H1 (cell line): Measurements from ENCODE around the gene SFRP2. TPM values are rescaled to one million over a fixed set of nuclear protein-coding genes. Genes with fewer than 3 reads are reported as not detected.

ENCODE experiments used
- CEBPB ChIP-seq: IDR thresholded peaks from 2 replicates; pipeline ENCODE4 v1.6.1; 2012; ENCODE audit warnings: low read depth, low read length
- CHD7 ChIP-seq: fragments of 300-600 bp; sonication (generic); IDR thresholded peaks from 2 replicates; pipeline ENCODE4 v1.7.1; 2012; ENCODE audit warnings: low read length, moderate library complexity, mild to moderate bottlenecking, inconsistent platforms; ENCODE audit not compliant: insufficient replicate concordance
- EZH2 ChIP-seq: fragments of 200-600 bp; sonication (generic); IDR thresholded peaks from 2 replicates; pipeline ENCODE4 v1.7.1; 2012; ENCODE audit warnings: low read depth, mild to moderate bottlenecking, moderate library complexity, low read length, inconsistent platforms; ENCODE audit not compliant: severe bottlenecking
- HDAC6 ChIP-seq: IDR thresholded peaks from one replicate; pipeline ENCODE4 v1.7.1; 2012; ENCODE audit warnings: low read depth, mild to moderate bottlenecking, inconsistent platforms, low read length, moderate library complexity
- NRF1 ChIP-seq: IDR thresholded peaks from 2 replicates; pipeline ENCODE4 v1.6.1; 2011; ENCODE audit warnings: mild to moderate bottlenecking, low read depth, low read length, improper control_type of control experiment
- RBBP5 ChIP-seq: IDR thresholded peaks from 2 replicates; pipeline ENCODE4 v1.7.1; 2012; ENCODE audit warnings: low read depth, mild to moderate bottlenecking, inconsistent platforms, low read length, moderate library complexity, borderline replicate concordance
- RFX5 ChIP-seq: IDR thresholded peaks from 2 replicates; pipeline ENCODE4 v1.6.1; 2011; ENCODE audit warnings: low read depth, low read length, improper control_type of control experiment, borderline replicate concordance
- RNF2 ChIP-seq: fragments of 200-900, 300-1000 bp; sonication (generic); IDR thresholded peaks from 2 replicates; pipeline ENCODE4 v1.7.1; 2016; ENCODE audit warnings: borderline replicate concordance, low read depth, mild to moderate bottlenecking, antibody characterized with exemption, low read length; ENCODE audit not compliant: poor library complexity, severe bottlenecking; ENCODE audit errors: missing control alignments
- SIRT6 ChIP-seq: IDR thresholded peaks from one replicate; pipeline ENCODE4 v1.7.1; 2012; ENCODE audit warnings: low read length, inconsistent platforms
- SRF ChIP-seq: IDR thresholded peaks from 2 replicates; pipeline ENCODE4 v1.6.1; 2011; ENCODE audit warnings: mild to moderate bottlenecking, low read depth, low read length, moderate library complexity
- SUZ12 ChIP-seq: fragments of 200-600 bp; sonication (generic); IDR thresholded peaks from 2 replicates; pipeline ENCODE4 v1.6.1; 2012; ENCODE audit warnings: mild to moderate bottlenecking, inconsistent platforms, low read length, moderate library complexity, mixed read lengths
- polyA plus RNA-seq, 7 experiments: library from polyadenylated mRNA; depleted of rRNA in 3 of 7; stranded (reverse) in 5 of 7; unstranded in 2 of 7; fragments of >200 nt in 5 of 7; fragments of 200-250 nt in 2 of 7; gene quantifications; 1 replicate in 5 of 7; 2 replicates in 1 of 7; 4 replicates in 1 of 7; pipeline versions ENCODE4 v1.2.1 to v1.2.3, GENCODE V29; 2011 to 2013; ENCODE audit warnings: missing spikeins in 2 of 7, mixed read lengths in 2 of 7
- total RNA-seq: library from RNA; stranded (reverse); fragmentation: NEBNext Ultra II Directional; extraction: Animal tissue kit (Norgen Biotek cat#: 25700); gene quantifications from 2 replicates; pipeline ENCODE4 v1.2.1, GENCODE V29; 2021

Gene SFRP2
- total and polyA plus RNA-seq, 2 of the 8 experiments (the other 6 are each of a cell fraction or from before 2014, with no cell fraction given): 108 to 342 TPM

GRCh38 chr4:153832720-153833287 is 43.9 kb upstream of the SFRP2 start (continued):
- TF ChIP-seq CHD7 (no peak), HDAC6 (no peak), RFX5 (no peak), SIRT6 (no peak), SRF (no peak), RBBP5 (no peak), SUZ12 (no peak), NRF1 (no peak), CEBPB (no peak), EZH2 (no peak), RNF2 (no peak)
